H9 (cell line): ENCODE measurements around the gene MREG. TPM values are rescaled to one million over a fixed set of nuclear protein-coding genes. Genes with fewer than 3 reads are reported as not detected.

Source experiments
- DNase-seq: peaks from one replicate; pipeline ENCODE4 v3.0.0-alpha.2; 2017
- H2AFZ ChIP-seq: one replicate; pipeline ENCODE4 v1.6.1; 2013; ENCODE audit warnings: mild to moderate bottlenecking, low read length, control low read depth, moderate library complexity
- H2AK5ac ChIP-seq: 2 replicates; pipeline ENCODE4 v1.6.1; 2013; ENCODE audit warnings: low read length, control low read depth, mixed read lengths; ENCODE audit not compliant: insufficient read length
- H2BK120ac ChIP-seq: one replicate; pipeline ENCODE4 v1.6.1; 2013; ENCODE audit warnings: low read depth, mild to moderate bottlenecking, low read length, control low read depth, inconsistent platforms; ENCODE audit not compliant: poor library complexity, severe bottlenecking
- H2BK12ac ChIP-seq: 2 replicates; pipeline ENCODE4 v1.6.1; 2013; ENCODE audit warnings: low read length, control low read depth, mixed read lengths, low read depth; ENCODE audit not compliant: insufficient read length
- H2BK15ac ChIP-seq: 2 replicates; pipeline ENCODE4 v1.6.1; 2013; ENCODE audit warnings: low read depth, low read length, control low read depth
- H2BK20ac ChIP-seq: one replicate; pipeline ENCODE4 v1.6.1; 2013; ENCODE audit warnings: low read depth, mild to moderate bottlenecking, low read length, control low read depth, inconsistent platforms; ENCODE audit not compliant: poor library complexity, severe bottlenecking
- H2BK5ac ChIP-seq: 2 replicates; pipeline ENCODE4 v1.6.1; 2013; ENCODE audit warnings: low read length, control low read depth, mixed read lengths; ENCODE audit not compliant: insufficient read length
- H3K14ac ChIP-seq: 2 replicates; pipeline ENCODE4 v1.6.1; 2013; ENCODE audit warnings: low read length, control low read depth; ENCODE audit not compliant: insufficient read depth
- H3K18ac ChIP-seq: 2 replicates; pipeline ENCODE4 v1.6.1; 2013; ENCODE audit warnings: low read depth, mild to moderate bottlenecking, mixed read lengths, low read length, control low read depth; ENCODE audit not compliant: insufficient read length
- H3K23ac ChIP-seq: 2 replicates; pipeline ENCODE4 v1.6.1; 2013; ENCODE audit warnings: low read length, control low read depth, mixed read lengths, low read depth; ENCODE audit not compliant: insufficient read length
- H3K23me2 ChIP-seq: 2 replicates; pipeline ENCODE4 v1.6.1; 2013; ENCODE audit warnings: low read depth, mild to moderate bottlenecking, mixed read lengths, low read length, control low read depth; ENCODE audit not compliant: insufficient read length, poor library complexity, severe bottlenecking
- H3K27ac ChIP-seq: 2 replicates; pipeline ENCODE4 v1.5.1; 2013; ENCODE audit warnings: low read length, control low read depth, mixed read lengths, low read depth; ENCODE audit not compliant: insufficient read length
- H3K27me3 ChIP-seq: 2 replicates; pipeline ENCODE4 v1.6.1; 2013; ENCODE audit warnings: low read length, control low read depth, inconsistent platforms; ENCODE audit not compliant: insufficient read depth
- H3K4ac ChIP-seq: 2 replicates; pipeline ENCODE4 v1.6.1; 2013; ENCODE audit warnings: low read depth, mild to moderate bottlenecking, control low read depth, inconsistent platforms, low read length, moderate library complexity
- H3K4me1 ChIP-seq: 2 replicates; pipeline ENCODE4 v1.6.1; 2013; ENCODE audit warnings: low read length, control low read depth, inconsistent platforms; ENCODE audit not compliant: insufficient read depth
- H3K4me2 ChIP-seq: 2 replicates; pipeline ENCODE4 v1.6.1; 2013; ENCODE audit warnings: low read length, control low read depth, mixed read lengths; ENCODE audit not compliant: insufficient read length, insufficient read depth
- H3K56ac ChIP-seq: 2 replicates; pipeline ENCODE4 v1.6.1; 2013; ENCODE audit warnings: low read depth, mild to moderate bottlenecking, mixed read lengths, low read length, control low read depth; ENCODE audit not compliant: insufficient read length
- H3K79me1 ChIP-seq: 2 replicates; pipeline ENCODE4 v1.6.1; 2013; ENCODE audit warnings: low read depth, mild to moderate bottlenecking, moderate library complexity, low read length, control low read depth, inconsistent platforms; ENCODE audit not compliant: insufficient read depth, poor library complexity, severe bottlenecking
- H3K79me2 ChIP-seq: 2 replicates; pipeline ENCODE4 v1.6.1; 2013; ENCODE audit warnings: low read length, control low read depth, inconsistent platforms; ENCODE audit not compliant: insufficient read depth
- H3K9ac ChIP-seq: 2 replicates; pipeline ENCODE4 v1.6.1; 2013; ENCODE audit warnings: low read length, control low read depth, mixed read lengths; ENCODE audit not compliant: insufficient read length; ENCODE audit errors: extremely low read depth
- H3K9me3 ChIP-seq: one replicate; pipeline ENCODE4 v1.6.1; 2013; ENCODE audit warnings: low read depth, low read length, inconsistent platforms; ENCODE audit not compliant: control insufficient read depth
- H3T11ph ChIP-seq: one replicate; pipeline ENCODE4 v1.6.1; 2013; ENCODE audit warnings: mild to moderate bottlenecking, low read length, control low read depth, inconsistent platforms
- H4K20me1 ChIP-seq: one replicate; pipeline ENCODE4 v1.6.1; 2013; ENCODE audit not compliant: control insufficient read depth, insufficient read length, insufficient read depth
- H4K5ac ChIP-seq: 2 replicates; pipeline ENCODE4 v1.6.1; 2013; ENCODE audit warnings: low read depth, mild to moderate bottlenecking, mixed read lengths, low read length, control low read depth; ENCODE audit not compliant: insufficient read length
- H4K8ac ChIP-seq: replicated peaks from 2 replicates; pipeline ENCODE4 v1.6.1; 2013; ENCODE audit warnings: low read length, control low read depth, mixed read lengths, low read depth; ENCODE audit not compliant: insufficient read length
- H4K91ac ChIP-seq: 2 replicates; pipeline ENCODE4 v1.6.1; 2013; ENCODE audit warnings: low read depth, mild to moderate bottlenecking, moderate library complexity, mixed read lengths, low read length, control low read depth; ENCODE audit not compliant: insufficient read length
- H3K27ac Mint-ChIP-seq, 3 experiments: 2 replicates in 2 of 3; 3 replicates in 1 of 3; pipeline ENCODE4 v1.8.0; 2020 to 2021; ENCODE audit warnings: mixed read lengths in 3 of 3, mild to moderate bottlenecking in 1 of 3, moderate library complexity in 1 of 3
- H3K27me3 Mint-ChIP-seq: 2 replicates; pipeline ENCODE4 v1.8.0; 2021; ENCODE audit warnings: low read depth, mild to moderate bottlenecking, moderate library complexity, mixed read lengths
- H3K36me3 Mint-ChIP-seq, 3 experiments: 2 replicates in 2 of 3; 3 replicates in 1 of 3; pipeline ENCODE4 v1.8.0; 2020 to 2021; ENCODE audit warnings: low read depth in 3 of 3, mixed read lengths in 3 of 3; ENCODE audit not compliant: insufficient read depth in 1 of 3
- H3K4me1 Mint-ChIP-seq, 2 experiments: 2 replicates each; pipeline ENCODE4 v1.8.0; 2020; ENCODE audit warnings: mixed read lengths in 2 of 2
- H3K4me3 Mint-ChIP-seq, 2 experiments: 2 replicates in 1 of 2; 3 replicates in 1 of 2; pipeline ENCODE4 v1.8.0; 2020 to 2021; ENCODE audit warnings: mild to moderate bottlenecking in 2 of 2, mixed read lengths in 2 of 2, moderate library complexity in 1 of 2
- H3K9me3 Mint-ChIP-seq, 2 experiments: 2 replicates in 1 of 2; 3 replicates in 1 of 2; pipeline ENCODE4 v1.8.0; 2020; ENCODE audit warnings: mild to moderate bottlenecking in 2 of 2, mixed read lengths in 2 of 2, moderate library complexity in 1 of 2
- CTCF ChIP-seq: fragments of 200-600 bp; sonication (generic); conservative IDR thresholded peaks from 3 replicates; pipeline ENCODE4 v1.8.0; 2021; ENCODE audit warnings: antibody characterized with exemption, mild to moderate bottlenecking
- WGBS: extraction: QIAGEN DNeasy Blood & Tissue Kit; methylation state at CpG from one replicate; pipeline ENCODE4 v1.1.7; 2013; ENCODE audit warnings: missing lambda C conversion rate, low lambda C conversion rate, mixed read lengths; ENCODE audit not compliant: insufficient read length; ENCODE audit errors: extremely low coverage; 5-methylcytosine and 5-hydroxymethylcytosine counted together
- total RNA-seq: library from RNA; stranded (reverse); gene quantifications from 2 replicates; pipeline ENCODE4 v1.2.1, GENCODE V29; 2021

The MREG gene
- total RNA-seq, 1 experiment from 2014 or later: 21.8 TPM

GRCh38 chr2:215911301-215912085 lies 101.9 kb downstream of the MREG start:
- Histone ChIP-seq H2BK20ac (no peak overlapping the region), H3K23ac (no peak overlapping the region), H2BK12ac (no peak overlapping the region), H3K27me3 (no peaks in the 10 kb centered on the region), H3K27ac (no peak overlapping the region), H3K4me1 (no peaks in the 10 kb centered on the region), H3K9ac (no peak overlapping the region), H2BK120ac (no peak overlapping the region), H3K79me2 (no peaks in the 10 kb centered on the region), H3T11ph (no peak overlapping the region), H3K56ac (no peak overlapping the region), H2AFZ (no peak overlapping the region), H3K18ac (no peak overlapping the region), H4K8ac (no peak overlapping the region), H3K4ac (no peak overlapping the region), H3K14ac (no peak overlapping the region), H2AK5ac (no peak overlapping the region), H3K79me1 (no peaks in the 10 kb centered on the region), H2BK15ac (no peak overlapping the region), H3K4me2 (no peak overlapping the region), H2BK5ac (no peak overlapping the region), H4K91ac (no peak overlapping the region), H4K20me1 (no peaks in the 10 kb centered on the region), H3K9me3 (no peaks in the 10 kb centered on the region), H4K5ac (no peak overlapping the region), H3K23me2 (no peaks in the 10 kb centered on the region)
- WGBS: no CpG with 5 or more reads among the region's 8 CpGs
- peaks cover 0 to 4% of the 10 kb centered on the region in 2 experiments; a peak in 2 of 4 replicates for H3K4me1 Mint-ChIP-seq
- no peak for TF ChIP-seq CTCF
- H3K27ac Mint-ChIP-seq: no peak overlapping the region
- H3K9me3 Mint-ChIP-seq: peaks cover 0 to 2% of the 10 kb centered on the region in 2 experiments; a peak in 1 of 5 replicates
- H3K27me3 Mint-ChIP-seq: no peaks in the 10 kb centered on the region
- H3K36me3 Mint-ChIP-seq: no peaks in the 10 kb centered on the region
- DNase-seq: no peak
- H3K4me3 Mint-ChIP-seq: no peak overlapping the region
